HG02938 (cell line): Measurements from ENCODE around the gene C13orf46.

Experiments used
- ATAC-seq: cut with Tn5 transposase; IDR thresholded peaks from one replicate; pipeline ENCODE4 v1.9.1; 2021; ENCODE audit warnings: mild to moderate bottlenecking, moderate library complexity; ENCODE audit not compliant: unreplicated experiment

The C13orf46 gene

GRCh38 chr13:113958373-113958772, 15.5 kb downstream of the C13orf46 start:
- ATAC-seq, result no peak

- no peak for ATAC-seq
Observed at GRCh38 chr13:113956571-113956970, 17.3 kb downstream of the C13orf46 start.

GRCh38 chr13:113955691-113956090, 18.2 kb downstream of the C13orf46 start:
- no peak for ATAC-seq

GRCh38 chr13:113955235-113955634, 18.6 kb downstream of the C13orf46 start:
- ATAC-seq, result no peak

- ATAC-seq, result no peak
Observed at GRCh38 chr13:113954046-113954835, 19.6 kb downstream of the C13orf46 start.

- no peak for ATAC-seq
Observed at GRCh38 chr13:113953561-113953960, 20.3 kb downstream of the C13orf46 start.

- no peak for ATAC-seq
Observed at GRCh38 chr13:113952983-113953520, 20.8 kb downstream of the C13orf46 start.

- ATAC-seq, result no peak
Observed at GRCh38 chr13:113952151-113952982, 21.5 kb downstream of the C13orf46 start.

- peak; percentile 67 for ATAC-seq
Observed at GRCh38 chr13:113951246-113951999, 22.5 kb downstream of the C13orf46 start.

- ATAC-seq, result peak; percentile 26
Observed at GRCh38 chr13:113950451-113951245, 23.2 kb downstream of the C13orf46 start.

GRCh38 chr13:113949546-113949945, 24.3 kb downstream of the C13orf46 start:
- no peak for ATAC-seq

- no peak for ATAC-seq
Observed at GRCh38 chr13:113948034-113948742, 25.7 kb downstream of the C13orf46 start.

GRCh38 chr13:113947311-113948033, 26.4 kb downstream of the C13orf46 start:
- no peak for ATAC-seq

GRCh38 chr13:113946409-113947181, 27.3 kb downstream of the C13orf46 start:
- ATAC-seq, result no peak

- ATAC-seq, result no peak
Observed at GRCh38 chr13:113945857-113946408, 27.9 kb downstream of the C13orf46 start.

GRCh38 chr13:113943821-113944565, 29.9 kb downstream of the C13orf46 start:
- ATAC-seq, result no peak

- ATAC-seq, result no peak
Observed at GRCh38 chr13:113942591-113943103, 31.2 kb downstream of the C13orf46 start.
